ENCODE measurements around the gene MKS1.

GRCh38 chr17:58245428-58246103 is 26.5 kb upstream of the MKS1 start:
- no peak for TF ChIP-seq EP300 (IDR thresholded peaks at IDR 0.05; ENCODE audit: borderline replicate concordance)
- TF ChIP-seq, protein P1, sequence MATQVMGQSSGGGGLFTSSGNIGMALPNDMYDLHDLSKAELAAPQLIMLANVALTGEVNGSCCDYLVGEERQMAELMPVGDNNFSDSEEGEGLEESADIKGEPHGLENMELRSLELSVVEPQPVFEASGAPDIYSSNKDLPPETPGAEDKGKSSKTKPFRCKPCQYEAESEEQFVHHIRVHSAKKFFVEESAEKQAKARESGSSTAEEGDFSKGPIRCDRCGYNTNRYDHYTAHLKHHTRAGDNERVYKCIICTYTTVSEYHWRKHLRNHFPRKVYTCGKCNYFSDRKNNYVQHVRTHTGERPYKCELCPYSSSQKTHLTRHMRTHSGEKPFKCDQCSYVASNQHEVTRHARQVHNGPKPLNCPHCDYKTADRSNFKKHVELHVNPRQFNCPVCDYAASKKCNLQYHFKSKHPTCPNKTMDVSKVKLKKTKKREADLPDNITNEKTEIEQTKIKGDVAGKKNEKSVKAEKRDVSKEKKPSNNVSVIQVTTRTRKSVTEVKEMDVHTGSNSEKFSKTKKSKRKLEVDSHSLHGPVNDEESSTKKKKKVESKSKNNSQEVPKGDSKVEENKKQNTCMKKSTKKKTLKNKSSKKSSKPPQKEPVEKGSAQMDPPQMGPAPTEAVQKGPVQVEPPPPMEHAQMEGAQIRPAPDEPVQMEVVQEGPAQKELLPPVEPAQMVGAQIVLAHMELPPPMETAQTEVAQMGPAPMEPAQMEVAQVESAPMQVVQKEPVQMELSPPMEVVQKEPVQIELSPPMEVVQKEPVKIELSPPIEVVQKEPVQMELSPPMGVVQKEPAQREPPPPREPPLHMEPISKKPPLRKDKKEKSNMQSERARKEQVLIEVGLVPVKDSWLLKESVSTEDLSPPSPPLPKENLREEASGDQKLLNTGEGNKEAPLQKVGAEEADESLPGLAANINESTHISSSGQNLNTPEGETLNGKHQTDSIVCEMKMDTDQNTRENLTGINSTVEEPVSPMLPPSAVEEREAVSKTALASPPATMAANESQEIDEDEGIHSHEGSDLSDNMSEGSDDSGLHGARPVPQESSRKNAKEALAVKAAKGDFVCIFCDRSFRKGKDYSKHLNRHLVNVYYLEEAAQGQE (IDR thresholded peaks at IDR 0.05; ENCODE audit: low read depth) = no peak
- TF ChIP-seq, protein P2, sequence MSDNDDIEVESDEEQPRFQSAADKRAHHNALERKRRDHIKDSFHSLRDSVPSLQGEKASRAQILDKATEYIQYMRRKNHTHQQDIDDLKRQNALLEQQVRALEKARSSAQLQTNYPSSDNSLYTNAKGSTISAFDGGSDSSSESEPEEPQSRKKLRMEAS (IDR thresholded peaks at IDR 0.05) = no peak
- TF ChIP-seq TEAD4 (IDR thresholded peaks at IDR 0.05) = no peak

All from Ishikawa (cell line).